K562 (cell line): ENCODE results near the gene CADPS2. TPM values are rescaled to one million over a fixed set of nuclear protein-coding genes. Genes with fewer than 3 reads are reported as not detected.

Source experiments
- ATAC-seq: fragments of 200-7000 bp; cut with Tn5 transposase; 3 replicates; pipeline ENCODE4 v1.9.1; 2020; ENCODE audit warnings: moderate library complexity
- BruUV-seq: library from RNA; stranded (reverse); fragments of 400-500 nt; replicated peaks from 2 replicates; lab custom pipeline; 2021; lab: Mats Ljungman, UMichigan
- CTCF ChIA-PET: fragments of 300-600 bp; formaldehyde crosslinking; extraction: SDS; loops from one replicate; lab custom pipeline; 2021; ENCODE audit warnings: low intra/inter-chr PET ratio; lab: Yijun Ruan, JAX
- POLR2A ChIA-PET: fragments of 300-600, 350-650 bp; sonication (Branson Sonifier 250); formaldehyde crosslinking; extraction: SDS; loops from one replicate; lab custom pipeline; 2021; ENCODE audit warnings: antibody characterized with exemption, inconsistent platforms; lab: Yijun Ruan, JAX
- DNase-seq, 4 experiments: peaks; one replicate each; pipeline versions ENCODE4 v3.0.0 to v3.0.0-alpha.2; 2011 to 2018; ENCODE audit warnings: low spot score in 3 of 4, mixed read lengths in 3 of 4; ENCODE audit errors: extremely low read depth in 1 of 4
- FAIRE-seq: peaks from 2 replicates; lab custom pipeline; 2011; peaks lifted over from hg19 to GRCh38; lab: Jason Lieb, UNC
- H2AFZ ChIP-seq: 2 replicates; pipeline ENCODE4 v1.6.0; 2011; ENCODE audit warnings: low read depth, low read length, control low read depth, inconsistent platforms
- H3K27ac ChIP-seq: fragments of 200-600 bp; 3 replicates; pipeline ENCODE4 v1.8.0; 2011; ENCODE audit warnings: low read depth, mild to moderate bottlenecking, control low read depth, inconsistent platforms, low read length, moderate library complexity, mixed read lengths; ENCODE audit errors: extremely low read depth
- H3K27me3 ChIP-seq, 2 experiments: fragments of 300-600 bp in 1 of 2; 2 replicates in 1 of 2; 3 replicates in 1 of 2; pipeline versions ENCODE4 v1.6.0 to v1.8.0; 2011; ENCODE audit warnings: inconsistent platforms in 2 of 2, low read length in 2 of 2, mild to moderate bottlenecking in 1 of 2, mixed read lengths in 1 of 2, moderate library complexity in 1 of 2; ENCODE audit not compliant: control insufficient read depth in 2 of 2, insufficient read depth in 2 of 2
- H3K36me3 ChIP-seq: fragments of 300-600 bp; 3 replicates; pipeline ENCODE4 v1.8.0; 2011; ENCODE audit warnings: mild to moderate bottlenecking, low read length, inconsistent platforms; ENCODE audit not compliant: control insufficient read depth, insufficient read depth
- H3K4me1 ChIP-seq, 2 experiments: fragments of 200-600 bp in 1 of 2; replicated peaks in 1 of 2; 2 replicates in 1 of 2; 3 replicates in 1 of 2; pipeline versions ENCODE4 v1.5.1 to v1.8.0; 2011; ENCODE audit warnings: inconsistent platforms in 2 of 2, low read length in 2 of 2, mild to moderate bottlenecking in 1 of 2, mixed read lengths in 1 of 2, moderate library complexity in 1 of 2; ENCODE audit not compliant: control insufficient read depth in 2 of 2, insufficient read depth in 2 of 2
- H3K4me2 ChIP-seq: 2 replicates; pipeline ENCODE4 v1.6.1; 2011; ENCODE audit warnings: low read length, control low read depth, inconsistent platforms, mixed read lengths; ENCODE audit not compliant: insufficient read depth
- H3K4me3 ChIP-seq: fragments of 200-600 bp; sonication (generic), shearing (Covaris generic); 2 replicates; pipeline ENCODE4 v1.5.1; 2016; ENCODE audit warnings: control low read depth, inconsistent platforms
- H3K79me2 ChIP-seq: fragments of 200-600 bp; 3 replicates; pipeline ENCODE4 v1.8.0; 2011; ENCODE audit warnings: low read length, inconsistent platforms; ENCODE audit not compliant: control insufficient read depth, insufficient read depth
- H3K9ac ChIP-seq, 2 experiments: 2 replicates each; pipeline versions ENCODE4 v1.6.0 to v1.6.1; 2011; ENCODE audit warnings: low read depth in 2 of 2, low read length in 2 of 2, control low read depth in 1 of 2, inconsistent platforms in 1 of 2, mild to moderate bottlenecking in 1 of 2, mixed read lengths in 1 of 2; ENCODE audit not compliant: insufficient read depth in 1 of 2
- H3K9me1 ChIP-seq: one replicate; pipeline ENCODE4 v1.6.0; 2011; ENCODE audit warnings: inconsistent platforms, mild to moderate bottlenecking, low read length, moderate library complexity; ENCODE audit not compliant: control insufficient read depth, insufficient read depth
- H3K9me3 ChIP-seq: replicated peaks from 2 replicates; pipeline ENCODE4 v1.5.1; 2011; ENCODE audit warnings: low read depth, low read length, inconsistent platforms; ENCODE audit not compliant: control insufficient read depth, insufficient read depth
- H4K20me1 ChIP-seq: replicated peaks from 2 replicates; pipeline ENCODE4 v1.6.1; 2011; ENCODE audit warnings: low read length, inconsistent platforms, mixed read lengths; ENCODE audit not compliant: control insufficient read depth, insufficient read depth
- EP300 ChIP-seq: IDR thresholded peaks from 2 replicates; pipeline ENCODE4 v1.6.1; 2012; ENCODE audit warnings: low read length, improper control_type of control experiment
- SMARCC2 ChIP-seq: fragments of 450-650 bp; IDR thresholded peaks from 2 replicates; pipeline ENCODE4 v1.6.1; 2017; ENCODE audit warnings: antibody characterized with exemption, moderate library complexity, mild to moderate bottlenecking, low read depth
- ZNF41 ChIP-seq: fragments of 250-450 bp; sonication (Bioruptor Pico); conservative IDR thresholded peaks from 2 replicates; pipeline ENCODE4 v1.4.0; 2020; ENCODE audit warnings: mild to moderate bottlenecking
- WGBS: fragments of 100-300 bp; shearing (Covaris generic); methylation state at CpG from one replicate; pipeline ENCODE4 v1.1.6; 2016; ENCODE audit warnings: low coverage, mixed read lengths; ENCODE audit not compliant: insufficient coverage; ENCODE audit errors: missing lambda C conversion rate; 5-methylcytosine and 5-hydroxymethylcytosine counted together
- in situ Hi-C: fragments of 300-500 bp; cut with MboI; formaldehyde crosslinking; loops from 4 replicates; pipeline ENCODE4 v1.15.0; 2018; ENCODE audit warnings: inconsistent platforms, mixed read lengths
- intact Hi-C: fragments of 100-400 bp; cut with micrococcal nuclease; formaldehyde crosslinking; loops from 2 replicates; pipeline ENCODE4 v1.14.2; 2022
- polyA plus RNA-seq, 8 experiments: library from polyadenylated mRNA; depleted of rRNA in 4 of 8; stranded (reverse) in 5 of 8; unstranded in 3 of 8; fragments of >200 nt; fragmentation: Nextera tagmentation in 2 of 8; fragmentation: Illumina TruSeq in 1 of 8; extraction: Ambion mirVana in 2 of 8; extraction: Trizol in 1 of 8; gene quantifications; 2 replicates each; pipeline versions ENCODE4 v1.2.1 to v1.2.3, GENCODE V29; 2011 to 2014; ENCODE audit warnings: inconsistent platforms in 1 of 8, missing spikeins in 1 of 8
- total RNA-seq, 7 experiments: library from RNA; depleted of rRNA in 6 of 7; stranded (reverse); fragments of >200 nt in 6 of 7; fragmentation: Illumina TruSeq in 2 of 7; extraction: Trizol in 2 of 7; gene quantifications; 2 replicates each; pipeline versions ENCODE4 v1.2.1 to v1.2.3, GENCODE V29; 2011 to 2021; ENCODE audit warnings: low replicate concordance in 1 of 7

Gene CADPS2
- total and polyA plus RNA-seq, 9 of the 15 experiments (the other 6 are each of a cell fraction or from before 2014, with no cell fraction given): 0.03 to 0.14 (median 0.04) TPM; not detected in 1

DNA sequence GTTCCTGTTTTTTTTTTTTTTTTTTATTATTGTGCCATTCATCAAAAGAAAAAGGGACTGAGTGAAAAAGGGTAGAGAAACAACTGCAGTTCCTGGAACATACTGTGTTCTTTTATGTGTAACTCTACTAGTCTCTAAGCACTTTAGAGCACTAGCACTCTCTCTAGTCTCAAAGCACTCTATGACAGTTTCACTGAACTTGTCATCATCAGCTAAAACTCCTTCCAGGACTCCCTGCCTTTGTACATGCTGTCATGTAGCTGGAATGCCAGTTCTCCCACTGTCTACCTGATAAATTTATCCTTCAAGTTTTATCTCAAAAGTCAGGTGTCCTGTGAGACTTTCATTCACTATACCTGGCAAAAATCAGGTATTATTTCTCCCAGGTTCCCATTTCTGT lies 333.5 kb downstream of the CADPS2 start:
- H3K4me3 ChIP-seq: no peak overlapping the region
- no peaks in the 10 kb centered on the region for H3K79me2 ChIP-seq
- TF ChIP-seq SMARCC2 (no peak), ZNF41 (CRISPR knock-in tag) (no peak)
- FAIRE-seq (no peak), DNase-seq (no peak), ATAC-seq (no peak)
- no peak overlapping the region for H3K9ac ChIP-seq
- no peaks in the 10 kb centered on the region for H4K20me1 ChIP-seq
- no peaks in the 10 kb centered on the region; the same call in 1 of the 2 replicates for H3K9me3 ChIP-seq
- in situ Hi-C loops: no loop called here
- H3K4me2 ChIP-seq: no peak overlapping the region
- no peaks in the 10 kb centered on the region for H3K36me3 ChIP-seq
- intact Hi-C loops: no loop called here
- no peaks in the 10 kb centered on the region for H3K9me1 ChIP-seq
- ChIA-PET CTCF (no interaction called here), POLR2A (no interaction called here)
- BruUV-seq: no TSS peak
- H3K4me1 ChIP-seq: no peaks in the 10 kb centered on the region
- no peak overlapping the region for H3K27ac ChIP-seq
- no peaks in the 10 kb centered on the region for H3K27me3 ChIP-seq
- no peak overlapping the region for H2AFZ ChIP-seq

GRCh38 chr7:122550545-122550944 lies 335.7 kb downstream of the CADPS2 start:
- WGBS: 0% methylated on average over 1 of the region's 1 CpG
- Histone ChIP-seq H3K9me3 (no peaks in the 10 kb centered on the region; the same call in 1 of the 2 replicates), H3K9me1 (no peaks in the 10 kb centered on the region), H4K20me1 (no peaks in the 10 kb centered on the region), H3K4me1 (no peaks in the 10 kb centered on the region), H3K36me3 (no peaks in the 10 kb centered on the region), H3K27ac (no peak overlapping the region)
- in situ Hi-C loops: no loop called here
- POLR2A ChIA-PET: no interaction called here
- no peak for ATAC-seq
- DNase-seq: no peak
- TF ChIP-seq SMARCC2: no peak
- no peak for TF ChIP-seq EP300
- TF ChIP-seq, all 486 proteins: peak for 0
- Histone ChIP-seq H3K27me3 (no peaks in the 10 kb centered on the region), H2AFZ (no peak overlapping the region), H3K4me2 (no peak overlapping the region), H3K4me3 (no peak overlapping the region), H3K9ac (no peak overlapping the region), H3K79me2 (no peaks in the 10 kb centered on the region)
- intact Hi-C loops: no loop called here
- no TSS peak for BruUV-seq
- FAIRE-seq: no peak
- CTCF ChIA-PET: no interaction called here
